Osteoblast (primary cell): ENCODE results near the gene OSBPL5. TPM values are rescaled to one million over a fixed set of nuclear protein-coding genes. Genes with fewer than 3 reads are reported as not detected.

ENCODE experiments used
- DNase-seq: peaks from one replicate; pipeline ENCODE4 v3.0.0; 2011; ENCODE audit warnings: low spot score, mixed read lengths; ENCODE audit not compliant: insufficient read length; ENCODE audit errors: missing footprints
- H2AFZ ChIP-seq: 2 replicates; pipeline ENCODE4 v1.6.0; 2011; ENCODE audit warnings: mild to moderate bottlenecking, low read length
- H3K27ac ChIP-seq: 2 replicates; pipeline ENCODE4 v1.5.1; 2011; ENCODE audit warnings: mild to moderate bottlenecking, low read depth, low read length, moderate library complexity
- H3K27me3 ChIP-seq: 2 replicates; pipeline ENCODE4 v1.6.0; 2012; ENCODE audit warnings: mild to moderate bottlenecking, control low read depth, inconsistent platforms, low read length, moderate library complexity; ENCODE audit not compliant: insufficient read depth
- H3K36me3 ChIP-seq: 2 replicates; pipeline ENCODE4 v1.5.1; 2011; ENCODE audit warnings: mild to moderate bottlenecking, low read length, control low read depth, moderate library complexity; ENCODE audit not compliant: insufficient read depth
- H3K4me1 ChIP-seq: 2 replicates; pipeline ENCODE4 v1.5.1; 2011; ENCODE audit warnings: mild to moderate bottlenecking, low read length, control low read depth, moderate library complexity; ENCODE audit not compliant: insufficient read depth
- H3K4me2 ChIP-seq: 2 replicates; pipeline ENCODE4 v1.6.0; 2011; ENCODE audit warnings: mild to moderate bottlenecking, low read length; ENCODE audit not compliant: insufficient read depth
- H3K4me3 ChIP-seq: fragments of 200-600 bp; sonication (generic); 3 replicates; pipeline ENCODE4 v1.5.1; 2012; ENCODE audit warnings: mild to moderate bottlenecking, low read length, inconsistent platforms; ENCODE audit not compliant: insufficient read depth
- H3K79me2 ChIP-seq: 2 replicates; pipeline ENCODE4 v1.6.0; 2012; ENCODE audit warnings: mild to moderate bottlenecking, low read length, control low read depth, inconsistent platforms; ENCODE audit not compliant: insufficient read depth
- H3K9me3 ChIP-seq: 2 replicates; pipeline ENCODE4 v1.5.1; 2011; ENCODE audit warnings: low read depth, low read length, control low read depth
- H4K20me1 ChIP-seq: 2 replicates; pipeline ENCODE4 v1.6.0; 2012; ENCODE audit warnings: mild to moderate bottlenecking, low read length, control low read depth; ENCODE audit not compliant: insufficient read depth
- total RNA-seq: library from RNA; depleted of rRNA; stranded (reverse); fragments of >200 nt; gene quantifications from 2 replicates; pipeline ENCODE4 v1.2.3, GENCODE V29; 2012
- TF ChIP-seq, protein P1 (sequence below): IDR thresholded peaks from 2 replicates; pipeline ENCODE4 v1.5.1; 2011; ENCODE audit warnings: mild to moderate bottlenecking, low read depth, low read length, moderate library complexity; ENCODE audit errors: extremely low read depth

OSBPL5 gene
- total RNA-seq, 1 donor: 49.9 TPM

- peaks cover 90% of the 10 kb centered on the region for H4K20me1 ChIP-seq
- H3K4me3 ChIP-seq: no peak overlapping the region
- no peaks in the 10 kb centered on the region for H3K27me3 ChIP-seq
- H3K79me2 ChIP-seq: peaks cover 84% of the 10 kb centered on the region
- no peaks in the 10 kb centered on the region for H3K9me3 ChIP-seq
- peaks cover 4% of the 10 kb centered on the region for H3K36me3 ChIP-seq
- peak overlapping the region; percentile 77 for H3K27ac ChIP-seq
- H3K4me2 ChIP-seq: no peak overlapping the region
- H3K4me1 ChIP-seq: peaks cover 16% of the 10 kb centered on the region
- DNase-seq: peak; percentile 93
- TF ChIP-seq, protein P1, sequence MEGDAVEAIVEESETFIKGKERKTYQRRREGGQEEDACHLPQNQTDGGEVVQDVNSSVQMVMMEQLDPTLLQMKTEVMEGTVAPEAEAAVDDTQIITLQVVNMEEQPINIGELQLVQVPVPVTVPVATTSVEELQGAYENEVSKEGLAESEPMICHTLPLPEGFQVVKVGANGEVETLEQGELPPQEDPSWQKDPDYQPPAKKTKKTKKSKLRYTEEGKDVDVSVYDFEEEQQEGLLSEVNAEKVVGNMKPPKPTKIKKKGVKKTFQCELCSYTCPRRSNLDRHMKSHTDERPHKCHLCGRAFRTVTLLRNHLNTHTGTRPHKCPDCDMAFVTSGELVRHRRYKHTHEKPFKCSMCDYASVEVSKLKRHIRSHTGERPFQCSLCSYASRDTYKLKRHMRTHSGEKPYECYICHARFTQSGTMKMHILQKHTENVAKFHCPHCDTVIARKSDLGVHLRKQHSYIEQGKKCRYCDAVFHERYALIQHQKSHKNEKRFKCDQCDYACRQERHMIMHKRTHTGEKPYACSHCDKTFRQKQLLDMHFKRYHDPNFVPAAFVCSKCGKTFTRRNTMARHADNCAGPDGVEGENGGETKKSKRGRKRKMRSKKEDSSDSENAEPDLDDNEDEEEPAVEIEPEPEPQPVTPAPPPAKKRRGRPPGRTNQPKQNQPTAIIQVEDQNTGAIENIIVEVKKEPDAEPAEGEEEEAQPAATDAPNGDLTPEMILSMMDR: no peak
- H2AFZ ChIP-seq: no peak overlapping the region
These were observed 17.9 kb downstream of the OSBPL5 start for GRCh38 chr11:3147257-3147619.

- Histone ChIP-seq H3K4me3 (peak overlapping the region; percentile 22), H3K4me2 (peak overlapping the region; percentile 57), H3K4me1 (peaks cover 16% of the 10 kb centered on the region), H3K9me3 (no peaks in the 10 kb centered on the region), H4K20me1 (peaks cover 87% of the 10 kb centered on the region), H3K36me3 (no peaks in the 10 kb centered on the region), H2AFZ (no peak overlapping the region), H3K27ac (peak overlapping the region; percentile 80), H3K79me2 (peaks cover 81% of the 10 kb centered on the region), H3K27me3 (no peaks in the 10 kb centered on the region)
- TF ChIP-seq, protein P1: no peak
- DNase-seq: peak; percentile 100
These were observed 18.4 kb downstream of the OSBPL5 start for GRCh38 chr11:3146612-3147256.

DNA sequence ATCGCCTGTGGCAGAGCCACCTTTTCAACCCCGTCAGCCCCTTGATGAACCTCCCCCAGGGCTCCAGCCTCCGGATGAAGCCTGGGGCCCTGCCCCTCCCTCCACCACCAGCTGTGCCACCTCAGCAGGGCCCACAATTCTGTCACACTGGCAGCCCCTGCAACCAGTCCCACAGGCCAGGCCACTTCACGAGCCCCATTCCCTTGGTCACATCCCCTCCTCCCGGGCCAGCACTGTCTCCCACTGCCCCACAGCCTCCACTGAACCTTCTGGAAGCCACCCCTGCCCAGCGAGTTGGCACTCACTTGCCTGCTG is 19.9 kb downstream of the OSBPL5 start:
- H3K4me3 ChIP-seq: no peak overlapping the region
- no peaks in the 10 kb centered on the region for H3K9me3 ChIP-seq
- no peak overlapping the region for H2AFZ ChIP-seq
- TF ChIP-seq, protein P1: no peak
- peaks cover 85% of the 10 kb centered on the region for H4K20me1 ChIP-seq
- H3K4me1 ChIP-seq: peaks cover 16% of the 10 kb centered on the region
- no peak overlapping the region for H3K27ac ChIP-seq
- H3K27me3 ChIP-seq: no peaks in the 10 kb centered on the region
- H3K79me2 ChIP-seq: peaks cover 80% of the 10 kb centered on the region
- no peak for DNase-seq
- no peaks in the 10 kb centered on the region for H3K36me3 ChIP-seq
- no peak overlapping the region for H3K4me2 ChIP-seq

DNA sequence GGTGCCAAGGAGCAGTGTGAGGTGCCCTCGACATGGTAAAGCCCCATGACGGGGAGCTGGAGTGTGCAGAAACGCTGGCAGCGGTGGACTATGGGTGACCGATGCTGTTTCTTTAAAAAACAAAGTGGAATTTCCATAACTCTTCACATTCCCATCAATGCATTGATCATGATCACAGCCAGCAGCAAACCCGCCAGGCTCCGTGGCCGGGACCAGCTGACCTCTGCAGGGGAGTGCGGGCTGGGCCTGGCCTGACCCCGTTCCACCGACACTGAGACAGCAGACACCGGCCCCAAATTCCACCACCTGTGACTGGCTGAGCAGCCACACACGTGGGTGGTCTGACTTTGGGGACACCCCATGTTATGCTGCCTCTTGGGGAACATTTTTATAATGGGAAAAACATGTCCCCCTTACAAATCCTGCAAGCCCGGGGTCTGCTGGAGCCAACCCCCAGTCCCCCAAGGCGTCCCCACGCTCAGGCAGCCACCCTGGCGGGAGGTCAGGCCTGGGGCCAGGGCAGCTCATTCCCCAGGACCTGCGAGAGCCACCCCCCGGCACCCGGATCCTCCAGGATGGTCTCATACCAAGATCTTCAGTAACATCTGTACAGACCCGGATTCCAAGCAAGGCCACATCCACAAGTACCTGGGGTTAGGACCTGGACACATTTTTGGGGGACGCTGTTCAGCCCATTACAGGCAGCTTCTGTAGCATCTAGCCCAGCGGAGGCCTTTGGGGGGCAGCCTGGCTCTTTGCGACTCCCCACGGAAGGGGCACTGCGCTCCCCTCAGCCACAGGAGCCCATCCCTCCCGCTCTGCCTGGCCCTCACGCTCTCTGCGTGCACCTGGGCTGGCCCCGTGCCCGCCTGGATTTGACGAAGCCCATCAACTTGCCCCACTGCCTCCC is 20.6 kb downstream of the OSBPL5 start:
- no peaks in the 10 kb centered on the region for H3K36me3 ChIP-seq
- H3K9me3 ChIP-seq: no peaks in the 10 kb centered on the region
- TF ChIP-seq, protein P1: no peak
- H4K20me1 ChIP-seq: peaks cover 85% of the 10 kb centered on the region
- H3K27ac ChIP-seq: no peak overlapping the region
- no peaks in the 10 kb centered on the region for H3K27me3 ChIP-seq
- no peak overlapping the region for H3K4me2 ChIP-seq
- peaks cover 16% of the 10 kb centered on the region for H3K4me1 ChIP-seq
- no peak overlapping the region for H2AFZ ChIP-seq
- no peak for DNase-seq
- peaks cover 80% of the 10 kb centered on the region for H3K79me2 ChIP-seq
- H3K4me3 ChIP-seq: no peak overlapping the region
